HEK293 (cell line): ENCODE results near the gene CD55.

Source experiments
- CTCF ChIA-PET: fragments of 350-600 bp; formaldehyde crosslinking; extraction: SDS; loops from one replicate; lab custom pipeline; 2021; ENCODE audit warnings: antibody characterized with exemption; lab: Yijun Ruan, JAX
- POLR2A ChIA-PET: fragments of 300-600 bp; formaldehyde crosslinking; extraction: SDS; loops from one replicate; lab custom pipeline; 2020; ENCODE audit warnings: antibody characterized with exemption, inconsistent platforms; lab: Yijun Ruan, JAX
- H3K27ac ChIP-seq: fragments of 200-500 bp; sonication (Bioruptor generic); 2 replicates; pipeline ENCODE4 v1.5.1; 2014; ENCODE audit warnings: low read depth, low read length, control low read depth, inconsistent platforms; ENCODE audit errors: extremely low read depth
- H3K36me3 ChIP-seq, 2 experiments: fragments of 200-500 bp in 1 of 2; sonication (Bioruptor generic) in 1 of 2; 1 replicate in 1 of 2; 2 replicates in 1 of 2; pipeline ENCODE4 v1.5.1; 2014 to 2017; ENCODE audit warnings: inconsistent platforms in 2 of 2, low read length in 2 of 2; ENCODE audit not compliant: control insufficient read depth in 2 of 2, insufficient read depth in 1 of 2
- H3K4me1 ChIP-seq: fragments of 200-500 bp; sonication (Bioruptor generic); 2 replicates; pipeline ENCODE4 v1.5.1; 2014; ENCODE audit warnings: mild to moderate bottlenecking, low read length, inconsistent platforms; ENCODE audit not compliant: control insufficient read depth, insufficient read depth
- H3K4me3 ChIP-seq: 2 replicates; pipeline ENCODE4 v1.5.1; 2011; ENCODE audit warnings: low read depth, mild to moderate bottlenecking, control low read depth, low read length, moderate library complexity
- H3K9me3 ChIP-seq: fragments of 200-500 bp; sonication (Bioruptor generic); 2 replicates; pipeline ENCODE4 v1.5.1; 2014; ENCODE audit warnings: low read depth, low read length, inconsistent platforms; ENCODE audit not compliant: control insufficient read depth, insufficient read depth
- AEBP2 ChIP-seq: fragments of 450-650 bp; formaldehyde crosslinking; IDR thresholded peaks from 2 replicates; pipeline ENCODE4 v1.5.1; 2016; ENCODE audit warnings: missing biosample characterization, missing genetic modification characterization, borderline replicate concordance
- ATF2 ChIP-seq: fragments of 450-650 bp; formaldehyde crosslinking; IDR thresholded peaks from 2 replicates; pipeline ENCODE4 v1.5.1; 2016; ENCODE audit warnings: missing biosample characterization, missing genetic modification characterization, low read depth
- CTCF ChIP-seq: fragments of 450-650 bp; formaldehyde crosslinking; IDR thresholded peaks from 2 replicates; pipeline ENCODE4 v1.5.1; 2016; ENCODE audit warnings: missing biosample characterization, missing genetic modification characterization
- GFI1B ChIP-seq: fragments of 450-650 bp; formaldehyde crosslinking; IDR thresholded peaks from 2 replicates; pipeline ENCODE4 v1.5.1; 2016; ENCODE audit warnings: missing biosample characterization, missing genetic modification characterization
- GLI2 ChIP-seq: fragments of 450-650 bp; formaldehyde crosslinking; IDR thresholded peaks from 2 replicates; pipeline ENCODE4; 2017; ENCODE audit warnings: missing biosample characterization, missing genetic modification characterization, low read depth, borderline replicate concordance
- SCRT2 ChIP-seq: fragments of 450-650 bp; formaldehyde crosslinking; IDR thresholded peaks from 2 replicates; pipeline ENCODE4 v1.5.1; 2016; ENCODE audit warnings: missing biosample characterization, missing genetic modification characterization
- SP3 ChIP-seq: fragments of 450-650 bp; formaldehyde crosslinking; IDR thresholded peaks from 2 replicates; pipeline ENCODE4 v1.5.1; 2016; ENCODE audit warnings: missing biosample characterization, missing genetic modification characterization
- ZFP69B ChIP-seq: fragments of 450-650 bp; formaldehyde crosslinking; IDR thresholded peaks from 2 replicates; pipeline ENCODE4 v1.5.1; 2016; ENCODE audit warnings: missing biosample characterization, missing genetic modification characterization
- ZIC2 ChIP-seq: fragments of 450-650 bp; formaldehyde crosslinking; IDR thresholded peaks from 2 replicates; pipeline ENCODE4 v1.5.1; 2016; ENCODE audit warnings: missing biosample characterization, missing genetic modification characterization
- ZNF19 ChIP-seq: fragments of 450-650 bp; formaldehyde crosslinking; IDR thresholded peaks from 2 replicates; pipeline ENCODE4; 2016; ENCODE audit warnings: missing biosample characterization, missing genetic modification characterization, low read depth
- ZNF221 ChIP-seq: fragments of 450-650 bp; formaldehyde crosslinking; IDR thresholded peaks from 2 replicates; pipeline ENCODE4 v1.5.1; 2017; ENCODE audit warnings: missing biosample characterization, missing genetic modification characterization, borderline replicate concordance
- ZNF23 ChIP-seq: fragments of 450-650 bp; formaldehyde crosslinking; IDR thresholded peaks from 2 replicates; pipeline ENCODE4 v1.5.1; 2016; ENCODE audit warnings: missing biosample characterization, missing genetic modification characterization, borderline replicate concordance
- ZNF239 ChIP-seq: fragments of 450-650 bp; formaldehyde crosslinking; IDR thresholded peaks from 2 replicates; pipeline ENCODE4 v1.5.1; 2016; ENCODE audit warnings: missing biosample characterization, missing genetic modification characterization
- ZNF266 ChIP-seq: fragments of 450-650 bp; formaldehyde crosslinking; IDR thresholded peaks from 2 replicates; pipeline ENCODE4 v1.5.1; 2016; ENCODE audit warnings: missing biosample characterization, missing genetic modification characterization, low read depth
- ZNF280D ChIP-seq: fragments of 450-650 bp; formaldehyde crosslinking; IDR thresholded peaks from 2 replicates; pipeline ENCODE4 v1.5.1; 2016; ENCODE audit warnings: missing biosample characterization, missing genetic modification characterization
- ZNF350 ChIP-seq: fragments of 450-650 bp; formaldehyde crosslinking; IDR thresholded peaks from 2 replicates; pipeline ENCODE4 v1.5.0; 2017; ENCODE audit warnings: missing biosample characterization, mild to moderate bottlenecking, missing genetic modification characterization
- ZNF37A ChIP-seq: fragments of 450-650 bp; IDR thresholded peaks from 2 replicates; pipeline ENCODE4 v1.5.1; 2018; ENCODE audit warnings: missing biosample characterization, missing genetic modification characterization
- ZNF501 ChIP-seq: fragments of 450-650 bp; formaldehyde crosslinking; IDR thresholded peaks from 2 replicates; pipeline ENCODE4 v1.5.1; 2016; ENCODE audit warnings: missing biosample characterization, missing genetic modification characterization
- ZNF514 ChIP-seq: fragments of 450-650 bp; formaldehyde crosslinking; IDR thresholded peaks from 2 replicates; pipeline ENCODE4 v1.5.1; 2016; ENCODE audit warnings: missing biosample characterization, missing genetic modification characterization
- ZNF670 ChIP-seq: fragments of 450-650 bp; formaldehyde crosslinking; IDR thresholded peaks from 2 replicates; pipeline ENCODE4 v1.5.1; 2016; ENCODE audit warnings: missing biosample characterization, missing genetic modification characterization, low read depth
- ZSCAN30 ChIP-seq: fragments of 450-650 bp; IDR thresholded peaks from 2 replicates; pipeline ENCODE4 v1.5.1; 2018; ENCODE audit warnings: missing biosample characterization, mild to moderate bottlenecking, missing genetic modification characterization, moderate library complexity
- ZXDB ChIP-seq: fragments of 450-650 bp; formaldehyde crosslinking; IDR thresholded peaks from 2 replicates; pipeline ENCODE4 v1.5.1; 2016; ENCODE audit warnings: missing biosample characterization, missing genetic modification characterization

CD55 gene

GRCh38 chr1:207302618-207303393 lies 18.7 kb upstream of the CD55 start:
- no peaks in the 10 kb centered on the region for H3K9me3 ChIP-seq
- no peak overlapping the region for H3K4me3 ChIP-seq
- ChIA-PET POLR2A (no interaction called here), CTCF (no interaction called here)
- H3K36me3 ChIP-seq, result no peaks in the 10 kb centered on the region
- no peak overlapping the region for H3K27ac ChIP-seq
- TF ChIP-seq ZNF266 (tag by site-specific recombination) (no peak), ATF2 (tag by site-specific recombination) (peak; percentile 54), ZNF19 (tag by site-specific recombination) (no peak), ZNF37A (tag by site-specific recombination) (no peak), GLI2 (tag by site-specific recombination) (no peak), ZNF350 (tag by site-specific recombination) (no peak)
- no peaks in the 10 kb centered on the region for H3K4me1 ChIP-seq

- TF ChIP-seq ZNF221 (tag by site-specific recombination), result no peak
- ChIA-PET POLR2A (interaction anchor here (0.6 to 1.1 kb wide), 2 partner anchors 17 to 262 kb away, joined by 3 to 4 read pairs; no protein-coding TSS in a partner anchor), CTCF (interaction anchor here (0.6 to 0.7 kb wide), 2 partner anchors 9 to 225 kb away, joined by 3 read pairs; no protein-coding TSS in a partner anchor)
- H3K27ac ChIP-seq, result no peak overlapping the region
- H3K9me3 ChIP-seq, result no peaks in the 10 kb centered on the region
- no peaks in the 10 kb centered on the region for H3K4me1 ChIP-seq
- no peaks in the 10 kb centered on the region for H3K36me3 ChIP-seq
- no peak overlapping the region for H3K4me3 ChIP-seq
Observed at GRCh38 chr1:207304710-207305488, 16.6 kb upstream of the CD55 start.

GRCh38 chr1:207305489-207305873 lies 16.0 kb upstream of the CD55 start:
- Histone ChIP-seq H3K9me3 (no peaks in the 10 kb centered on the region), H3K4me1 (no peaks in the 10 kb centered on the region), H3K4me3 (no peak overlapping the region), H3K36me3 (no peaks in the 10 kb centered on the region), H3K27ac (no peak overlapping the region)
- ChIA-PET CTCF (interaction anchor here (0.7 kb wide), 1 partner anchor 226 kb away, joined by 3 read pairs; no protein-coding TSS in a partner anchor), POLR2A (interaction anchor here (1.1 kb wide), 1 partner anchor 17 kb away, joined by 3 read pairs; no protein-coding TSS in a partner anchor)
- TF ChIP-seq ZXDB (tag by site-specific recombination), result no peak
- TF ChIP-seq GFI1B (tag by site-specific recombination), result no peak
- TF ChIP-seq ZNF514 (tag by site-specific recombination), result no peak
- TF ChIP-seq ZNF23 (tag by site-specific recombination), result no peak
- TF ChIP-seq AEBP2, result no peak
- TF ChIP-seq ZNF239 (tag by site-specific recombination), result no peak
- no peak for TF ChIP-seq ZNF280D (tag by site-specific recombination)
- no peak for TF ChIP-seq ZNF501 (tag by site-specific recombination)
- TF ChIP-seq ZNF670, result no peak
- TF ChIP-seq SCRT2, result no peak
- TF ChIP-seq ZIC2 (tag by site-specific recombination), result no peak
- no peak for TF ChIP-seq ZFP69B (tag by site-specific recombination)
- no peak for TF ChIP-seq CTCF (tag by site-specific recombination)
- TF ChIP-seq ZSCAN30 (tag by site-specific recombination), result no peak
- TF ChIP-seq SP3, result no peak
